Measurements from ENCODE around the gene DNAJC5. TPM values are rescaled to one million over a fixed set of nuclear protein-coding genes. Genes with fewer than 3 reads are reported as not detected.

The DNAJC5 gene
- total and polyA plus RNA-seq, 2 of the 8 experiments (the other 6 are each of a cell fraction or from before 2014, with no cell fraction given) = 19.2 to 31.2 TPM

DNA sequence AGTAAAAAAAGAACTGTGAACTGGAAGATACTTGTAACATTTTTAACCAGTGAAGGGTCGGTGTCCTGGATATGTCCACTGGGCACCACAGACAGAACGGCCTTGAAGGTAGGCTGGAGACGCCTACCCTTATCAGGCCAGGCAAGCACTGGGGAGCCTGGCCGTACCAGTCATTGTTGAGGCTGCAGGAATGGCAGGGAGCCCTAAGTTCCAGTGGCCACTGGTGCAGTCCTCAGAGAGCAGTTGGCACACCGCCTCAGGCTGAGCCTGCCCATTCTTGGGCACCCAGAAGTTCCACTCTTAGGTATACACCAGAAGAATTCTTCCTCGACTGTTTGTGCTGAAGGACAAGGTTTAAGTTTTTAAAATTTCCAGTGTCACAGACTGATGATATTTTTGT, 20.5 kb downstream of the DNAJC5 start:
- no peak overlapping the region for H3K27ac ChIP-seq (ENCODE audit: low read depth, low read length)
- no peak overlapping the region for H2BK5ac ChIP-seq (ENCODE audit: low read depth, low read length)
- H3K18ac ChIP-seq (ENCODE audit: extremely low read depth, low read length) = no peak overlapping the region
- no peak overlapping the region for H2AFZ ChIP-seq (ENCODE audit: low read length)
- H3K79me1 ChIP-seq (ENCODE audit: low read depth, low read length) = no peaks in the 10 kb centered on the region; the same call in 1 of the 2 replicates
- no peak overlapping the region for H3K9ac ChIP-seq (replicated peaks in 1 of 4; ENCODE audit: extremely low read depth in 1 of 4, low read depth in 3 of 4, low read length in 3 of 4)
- H4K5ac ChIP-seq (ENCODE audit: insufficient read length, low read depth, low read length) = no peak overlapping the region
- H3K36me3 ChIP-seq (ENCODE audit: control insufficient read depth in 2 of 4, insufficient read depth in 4 of 4, low read length in 3 of 4) = no peaks in the 10 kb centered on the region
- ChIA-PET POLR2A (ENCODE audit: partially characterized antibody) (interaction anchor here (0.6 to 1.2 kb wide), 3 partner anchors 24 to 262 kb away, joined by 3 read pairs; partner anchors contain the start of gene STMN3), CTCF (ENCODE audit: partially characterized antibody) (interaction anchor here (1.4 to 2.4 kb wide), 3 partner anchors 12 to 19 kb away, joined by 3 to 6 read pairs (median 4); no protein-coding TSS in a partner anchor)
- no peak overlapping the region for H3K4me2 ChIP-seq (ENCODE audit: insufficient read depth in 1 of 2, low read depth in 2 of 2, low read length in 2 of 2)
- H4K8ac ChIP-seq (ENCODE audit: extremely low read depth, insufficient read depth, low read length) = no peak overlapping the region
- no peak for DNase-seq (ENCODE audit: low read depth in 1 of 2, low spot score in 2 of 2)
- H3K27me3 ChIP-seq (replicated peaks in 1 of 4; ENCODE audit: control insufficient read depth in 3 of 4, extremely low read depth in 1 of 4, insufficient read depth in 3 of 4, low read length in 3 of 4) = no peaks in the 10 kb centered on the region
- no peak overlapping the region for H2BK12ac ChIP-seq (ENCODE audit: low read depth, low read length)
- WGBS, 2 experiments (ENCODE audit: extremely low coverage in 1 of 2, insufficient coverage in 1 of 2, insufficient read length in 1 of 2, insufficient replicate concordance in 2 of 2, low coverage in 1 of 2, low lambda C conversion rate in 2 of 2, missing lambda C conversion rate in 1 of 2) = 94% methylated on average over 6 of the region's 6 CpGs; no CpG with 5 or more reads in 1 of the 2 experiments
- H4K20me1 ChIP-seq (replicated peaks in 1 of 2; ENCODE audit: control insufficient read depth in 1 of 2, insufficient read depth in 2 of 2, low read length in 2 of 2) = peaks cover 0 to 1% of the 10 kb centered on the region in 2 experiments
- H2BK120ac ChIP-seq (replicated peaks; ENCODE audit: low read depth, low read length) = no peak overlapping the region
- no peaks in the 10 kb centered on the region; a peak in 1 of 4 replicates for H3K9me3 ChIP-seq (ENCODE audit: insufficient read depth in 2 of 2, low read depth in 1 of 2, low read length in 1 of 2)
- H3K4me1 ChIP-seq (replicated peaks in 1 of 4; ENCODE audit: control insufficient read depth in 3 of 4, insufficient read depth in 4 of 4, low read length in 3 of 4) = no peaks in the 10 kb centered on the region; a peak in 2 of 7 replicates
- no peak overlapping the region for H3K56ac ChIP-seq (replicated peaks; ENCODE audit: insufficient read length, low read depth, low read length)
- H2AK5ac ChIP-seq (ENCODE audit: low read depth, low read length) = no peak overlapping the region
- H3K23ac ChIP-seq (ENCODE audit: insufficient read length) = no peak overlapping the region
- H4K91ac ChIP-seq (replicated peaks; ENCODE audit: insufficient read length, low read length) = no peak overlapping the region
- H3K23me2 ChIP-seq (ENCODE audit: low read depth, low read length) = no peaks in the 10 kb centered on the region
- FAIRE-seq = no peak
- H3K4me3 ChIP-seq (ENCODE audit: extremely low read depth in 1 of 4, insufficient read depth in 2 of 4, low read depth in 3 of 4, low read length in 4 of 4) = no peak overlapping the region
- H2BK15ac ChIP-seq (ENCODE audit: low read length) = no peak overlapping the region
- no peak overlapping the region for H3K14ac ChIP-seq (ENCODE audit: insufficient read length)
- peaks cover 0 to 32% of the 10 kb centered on the region in 2 experiments; a peak in 2 of 4 replicates for H3K79me2 ChIP-seq (ENCODE audit: control insufficient read depth in 1 of 2, insufficient read depth in 2 of 2, low read length in 2 of 2)
- H3K4ac ChIP-seq (replicated peaks; ENCODE audit: insufficient read length, low read depth, low read length) = no peak overlapping the region
- H2BK20ac ChIP-seq (ENCODE audit: low read length) = no peak overlapping the region
- TF ChIP-seq RNF2 (IDR thresholded peaks at IDR 0.05; ENCODE audit: borderline replicate concordance, low read depth, low read length, missing control alignments, poor library complexity, severe bottlenecking) (no peak), ZNF274 (IDR thresholded peaks at IDR 0.05; ENCODE audit: borderline replicate concordance, extremely low read depth, low read length) (no peak), CHD2 (IDR thresholded peaks at IDR 0.05; ENCODE audit: low read length) (no peak), EGR1 (IDR thresholded peaks at IDR 0.05; ENCODE audit: borderline replicate concordance, low read depth, low read length) (no peak), CHD1 (IDR thresholded peaks at IDR 0.05; ENCODE audit: low read depth, low read length) (no peak), GTF2F1 (IDR thresholded peaks at IDR 0.05; ENCODE audit: borderline replicate concordance, low read depth, low read length) (no peak), TAF1 (IDR thresholded peaks at IDR 0.05; ENCODE audit: low read depth, low read length) (no peak), BRCA1 (IDR thresholded peaks at IDR 0.05; ENCODE audit: low read depth, low read length) (no peak), EP300 (IDR thresholded peaks at IDR 0.05; ENCODE audit: borderline replicate concordance in 1 of 2, low read depth in 2 of 2, low read length in 2 of 2) (no peak), RAD21 (IDR thresholded peaks at IDR 0.05 in 1 of 2, conservative IDR thresholded peaks at IDR 0.05 in 1 of 2; ENCODE audit: low read depth in 2 of 2, low read length in 2 of 2) (no peak), TCF12 (IDR thresholded peaks at IDR 0.05; ENCODE audit: low read depth, low read length) (no peak), CTBP2 (IDR thresholded peaks at IDR 0.05; ENCODE audit: borderline replicate concordance, insufficient read depth, insufficient read length, low read length) (no peak), MAFK (IDR thresholded peaks at IDR 0.05; ENCODE audit: low read depth, low read length) (no peak)

Measured in H1 (cell line).